HepG2 (cell line): ENCODE data around the gene SHISAL1. TPM values are rescaled to one million over a fixed set of nuclear protein-coding genes. Genes with fewer than 3 reads are reported as not detected.

Experiments
- CBX1 ChIP-seq: IDR thresholded peaks from one replicate; pipeline ENCODE4 v1.6.1; 2016; ENCODE audit warnings: antibody characterized with exemption, low read depth
- NAIF1 ChIP-seq: sonication (generic); formaldehyde crosslinking; IDR thresholded peaks from 2 replicates; pipeline ENCODE4 v1.5.0; 2020; ENCODE audit warnings: mild to moderate bottlenecking, missing genetic modification reagents, borderline replicate concordance
- NFATC3 ChIP-seq: sonication (generic); formaldehyde crosslinking; IDR thresholded peaks from 2 replicates; pipeline ENCODE4 v1.5.1; 2020; ENCODE audit warnings: mild to moderate bottlenecking, missing genetic modification reagents
- ZBTB8A ChIP-seq: sonication (generic); formaldehyde crosslinking; IDR thresholded peaks from 2 replicates; pipeline ENCODE4 v1.4.0; 2020; ENCODE audit warnings: mild to moderate bottlenecking, low read depth, missing genetic modification reagents, borderline replicate concordance
- ZNF549 ChIP-seq: sonication (generic); formaldehyde crosslinking; IDR thresholded peaks from 2 replicates; pipeline ENCODE4 v1.5.0; 2020; ENCODE audit warnings: missing genetic modification reagents
- ZNF703 ChIP-seq: sonication (generic); formaldehyde crosslinking; IDR thresholded peaks from 2 replicates; pipeline ENCODE4 v1.5.1; 2020; ENCODE audit warnings: missing genetic modification reagents, mild to moderate bottlenecking, moderate library complexity, borderline replicate concordance
- ZNF781 ChIP-seq: sonication (generic); formaldehyde crosslinking; IDR thresholded peaks from 2 replicates; pipeline ENCODE4 v1.5.1; 2020; ENCODE audit warnings: borderline replicate concordance, mild to moderate bottlenecking, missing genetic modification reagents; ENCODE audit errors: not compliant biosample characterization
- polyA plus RNA-seq, 8 experiments: library from polyadenylated mRNA; depleted of rRNA in 3 of 8; stranded (reverse) in 7 of 8; unstranded in 1 of 8; fragments of >200 nt; fragmentation: Illumina TruSeq in 4 of 8; extraction: Trizol in 4 of 8; gene quantifications; 2 replicates each; pipeline versions ENCODE4 v1.2.1 to v1.2.3, GENCODE V29; 2011 to 2016; ENCODE audit warnings: low read depth in 4 of 8, missing spikeins in 1 of 8, mixed read lengths in 1 of 8; ENCODE audit not compliant: insufficient read depth in 1 of 8
- total RNA-seq, 5 experiments: library from RNA; depleted of rRNA; stranded (reverse); fragments of >200 nt; fragmentation: Illumina TruSeq; extraction: Trizol; gene quantifications; 2 replicates each; pipeline ENCODE4 v1.2.3, GENCODE V29; 2016; ENCODE audit warnings: low read depth in 1 of 5
- TF ChIP-seq, protein P1 (sequence below): sonication (generic); formaldehyde crosslinking; IDR thresholded peaks from 2 replicates; pipeline ENCODE4 v1.8.1; 2023; ENCODE audit warnings: mild to moderate bottlenecking, moderate library complexity, missing genetic modification reagents
- TF ChIP-seq, protein P2 (sequence below): sonication (generic); formaldehyde crosslinking; IDR thresholded peaks from 2 replicates; pipeline ENCODE4 v1.4.0; 2020; ENCODE audit warnings: missing genetic modification reagents
- TF ChIP-seq, protein P3 (sequence below): fragments of 450-650 bp; IDR thresholded peaks from 2 replicates; pipeline ENCODE4 v1.6.1; 2017
- TF ChIP-seq, protein P4 (sequence below): sonication (generic); formaldehyde crosslinking; IDR thresholded peaks from 2 replicates; pipeline ENCODE4 v1.5.1; 2020; ENCODE audit warnings: mild to moderate bottlenecking, missing genetic modification reagents, borderline replicate concordance

The SHISAL1 gene
- total and polyA plus RNA-seq, 2 of the 13 experiments (the other 11 are each of a cell fraction or from before 2014, with no cell fraction given) = not detected

DNA sequence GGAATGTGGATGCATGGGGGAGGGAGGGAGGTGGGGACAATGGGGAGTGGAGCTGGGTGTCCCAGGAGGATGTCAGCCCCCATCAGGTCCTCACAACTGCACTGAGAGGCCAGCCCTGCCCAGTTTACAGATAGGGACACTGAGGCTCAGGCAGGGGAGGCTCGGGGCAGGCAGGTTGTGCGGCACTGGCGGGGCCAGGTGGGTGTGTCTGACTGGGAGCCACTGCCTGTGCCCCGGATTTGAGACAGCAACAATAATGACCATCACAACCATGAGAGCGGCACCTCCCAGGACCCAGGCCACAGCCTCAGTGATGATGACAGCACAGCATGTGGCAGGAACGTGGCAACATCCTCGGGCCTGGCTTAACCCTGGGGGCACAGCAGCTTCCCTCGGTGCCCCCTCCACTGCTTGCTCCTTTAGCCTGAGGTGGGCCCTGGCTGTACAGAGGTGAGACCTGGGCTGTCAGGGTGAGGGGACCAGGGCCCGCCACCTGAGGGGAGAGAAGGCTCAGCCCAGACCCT lies 32.0 kb downstream of the SHISAL1 start (continued):
- TF ChIP-seq ZNF703 (no peak), ZNF781 (CRISPR knock-in tag) (no peak), ZBTB8A (CRISPR knock-in tag) (no peak), CBX1 (no peak), NFATC3 (no peak), NAIF1 (CRISPR knock-in tag) (no peak), ZNF549 (no peak)
- TF ChIP-seq, protein P1, sequence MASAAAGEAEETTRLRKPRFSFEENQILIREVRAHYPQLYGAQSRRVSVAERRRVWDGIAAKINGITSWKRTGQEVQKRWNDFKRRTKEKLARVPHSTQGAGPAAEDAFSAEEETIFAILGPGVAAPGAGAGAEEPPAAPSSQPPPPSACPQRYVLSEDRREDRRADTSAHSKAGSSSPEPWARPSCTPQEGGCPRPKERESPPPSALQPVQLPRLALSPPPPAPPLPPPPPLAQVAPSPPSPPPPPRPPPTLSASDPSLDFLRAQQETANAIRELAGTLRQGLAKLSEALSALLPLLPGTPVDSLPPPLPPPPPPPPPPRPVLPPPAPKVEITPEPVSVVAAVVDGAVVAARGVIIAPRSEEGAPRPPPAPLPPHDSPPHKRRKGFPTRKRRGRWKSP (CRISPR knock-in tag) = no peak
- TF ChIP-seq, protein P2, sequence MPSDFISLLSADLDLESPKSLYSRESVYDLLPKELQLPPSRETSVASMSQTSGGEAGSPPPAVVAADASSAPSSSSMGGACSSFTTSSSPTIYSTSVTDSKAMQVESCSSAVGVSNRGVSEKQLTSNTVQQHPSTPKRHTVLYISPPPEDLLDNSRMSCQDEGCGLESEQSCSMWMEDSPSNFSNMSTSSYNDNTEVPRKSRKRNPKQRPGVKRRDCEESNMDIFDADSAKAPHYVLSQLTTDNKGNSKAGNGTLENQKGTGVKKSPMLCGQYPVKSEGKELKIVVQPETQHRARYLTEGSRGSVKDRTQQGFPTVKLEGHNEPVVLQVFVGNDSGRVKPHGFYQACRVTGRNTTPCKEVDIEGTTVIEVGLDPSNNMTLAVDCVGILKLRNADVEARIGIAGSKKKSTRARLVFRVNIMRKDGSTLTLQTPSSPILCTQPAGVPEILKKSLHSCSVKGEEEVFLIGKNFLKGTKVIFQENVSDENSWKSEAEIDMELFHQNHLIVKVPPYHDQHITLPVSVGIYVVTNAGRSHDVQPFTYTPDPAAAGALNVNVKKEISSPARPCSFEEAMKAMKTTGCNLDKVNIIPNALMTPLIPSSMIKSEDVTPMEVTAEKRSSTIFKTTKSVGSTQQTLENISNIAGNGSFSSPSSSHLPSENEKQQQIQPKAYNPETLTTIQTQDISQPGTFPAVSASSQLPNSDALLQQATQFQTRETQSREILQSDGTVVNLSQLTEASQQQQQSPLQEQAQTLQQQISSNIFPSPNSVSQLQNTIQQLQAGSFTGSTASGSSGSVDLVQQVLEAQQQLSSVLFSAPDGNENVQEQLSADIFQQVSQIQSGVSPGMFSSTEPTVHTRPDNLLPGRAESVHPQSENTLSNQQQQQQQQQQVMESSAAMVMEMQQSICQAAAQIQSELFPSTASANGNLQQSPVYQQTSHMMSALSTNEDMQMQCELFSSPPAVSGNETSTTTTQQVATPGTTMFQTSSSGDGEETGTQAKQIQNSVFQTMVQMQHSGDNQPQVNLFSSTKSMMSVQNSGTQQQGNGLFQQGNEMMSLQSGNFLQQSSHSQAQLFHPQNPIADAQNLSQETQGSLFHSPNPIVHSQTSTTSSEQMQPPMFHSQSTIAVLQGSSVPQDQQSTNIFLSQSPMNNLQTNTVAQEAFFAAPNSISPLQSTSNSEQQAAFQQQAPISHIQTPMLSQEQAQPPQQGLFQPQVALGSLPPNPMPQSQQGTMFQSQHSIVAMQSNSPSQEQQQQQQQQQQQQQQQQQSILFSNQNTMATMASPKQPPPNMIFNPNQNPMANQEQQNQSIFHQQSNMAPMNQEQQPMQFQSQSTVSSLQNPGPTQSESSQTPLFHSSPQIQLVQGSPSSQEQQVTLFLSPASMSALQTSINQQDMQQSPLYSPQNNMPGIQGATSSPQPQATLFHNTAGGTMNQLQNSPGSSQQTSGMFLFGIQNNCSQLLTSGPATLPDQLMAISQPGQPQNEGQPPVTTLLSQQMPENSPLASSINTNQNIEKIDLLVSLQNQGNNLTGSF (CRISPR knock-in tag) = no peak
- TF ChIP-seq, protein P3, sequence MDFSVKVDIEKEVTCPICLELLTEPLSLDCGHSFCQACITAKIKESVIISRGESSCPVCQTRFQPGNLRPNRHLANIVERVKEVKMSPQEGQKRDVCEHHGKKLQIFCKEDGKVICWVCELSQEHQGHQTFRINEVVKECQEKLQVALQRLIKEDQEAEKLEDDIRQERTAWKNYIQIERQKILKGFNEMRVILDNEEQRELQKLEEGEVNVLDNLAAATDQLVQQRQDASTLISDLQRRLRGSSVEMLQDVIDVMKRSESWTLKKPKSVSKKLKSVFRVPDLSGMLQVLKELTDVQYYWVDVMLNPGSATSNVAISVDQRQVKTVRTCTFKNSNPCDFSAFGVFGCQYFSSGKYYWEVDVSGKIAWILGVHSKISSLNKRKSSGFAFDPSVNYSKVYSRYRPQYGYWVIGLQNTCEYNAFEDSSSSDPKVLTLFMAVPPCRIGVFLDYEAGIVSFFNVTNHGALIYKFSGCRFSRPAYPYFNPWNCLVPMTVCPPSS = no peak
- TF ChIP-seq, protein P4, sequence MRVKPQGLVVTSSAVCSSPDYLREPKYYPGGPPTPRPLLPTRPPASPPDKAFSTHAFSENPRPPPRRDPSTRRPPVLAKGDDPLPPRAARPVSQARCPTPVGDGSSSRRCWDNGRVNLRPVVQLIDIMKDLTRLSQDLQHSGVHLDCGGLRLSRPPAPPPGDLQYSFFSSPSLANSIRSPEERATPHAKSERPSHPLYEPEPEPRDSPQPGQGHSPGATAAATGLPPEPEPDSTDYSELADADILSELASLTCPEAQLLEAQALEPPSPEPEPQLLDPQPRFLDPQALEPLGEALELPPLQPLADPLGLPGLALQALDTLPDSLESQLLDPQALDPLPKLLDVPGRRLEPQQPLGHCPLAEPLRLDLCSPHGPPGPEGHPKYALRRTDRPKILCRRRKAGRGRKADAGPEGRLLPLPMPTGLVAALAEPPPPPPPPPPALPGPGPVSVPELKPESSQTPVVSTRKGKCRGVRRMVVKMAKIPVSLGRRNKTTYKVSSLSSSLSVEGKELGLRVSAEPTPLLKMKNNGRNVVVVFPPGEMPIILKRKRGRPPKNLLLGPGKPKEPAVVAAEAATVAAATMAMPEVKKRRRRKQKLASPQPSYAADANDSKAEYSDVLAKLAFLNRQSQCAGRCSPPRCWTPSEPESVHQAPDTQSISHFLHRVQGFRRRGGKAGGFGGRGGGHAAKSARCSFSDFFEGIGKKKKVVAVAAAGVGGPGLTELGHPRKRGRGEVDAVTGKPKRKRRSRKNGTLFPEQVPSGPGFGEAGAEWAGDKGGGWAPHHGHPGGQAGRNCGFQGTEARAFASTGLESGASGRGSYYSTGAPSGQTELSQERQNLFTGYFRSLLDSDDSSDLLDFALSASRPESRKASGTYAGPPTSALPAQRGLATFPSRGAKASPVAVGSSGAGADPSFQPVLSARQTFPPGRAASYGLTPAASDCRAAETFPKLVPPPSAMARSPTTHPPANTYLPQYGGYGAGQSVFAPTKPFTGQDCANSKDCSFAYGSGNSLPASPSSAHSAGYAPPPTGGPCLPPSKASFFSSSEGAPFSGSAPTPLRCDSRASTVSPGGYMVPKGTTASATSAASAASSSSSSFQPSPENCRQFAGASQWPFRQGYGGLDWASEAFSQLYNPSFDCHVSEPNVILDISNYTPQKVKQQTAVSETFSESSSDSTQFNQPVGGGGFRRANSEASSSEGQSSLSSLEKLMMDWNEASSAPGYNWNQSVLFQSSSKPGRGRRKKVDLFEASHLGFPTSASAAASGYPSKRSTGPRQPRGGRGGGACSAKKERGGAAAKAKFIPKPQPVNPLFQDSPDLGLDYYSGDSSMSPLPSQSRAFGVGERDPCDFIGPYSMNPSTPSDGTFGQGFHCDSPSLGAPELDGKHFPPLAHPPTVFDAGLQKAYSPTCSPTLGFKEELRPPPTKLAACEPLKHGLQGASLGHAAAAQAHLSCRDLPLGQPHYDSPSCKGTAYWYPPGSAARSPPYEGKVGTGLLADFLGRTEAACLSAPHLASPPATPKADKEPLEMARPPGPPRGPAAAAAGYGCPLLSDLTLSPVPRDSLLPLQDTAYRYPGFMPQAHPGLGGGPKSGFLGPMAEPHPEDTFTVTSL = no peak
